Activated CD4-positive, alpha-beta T cell treated with anti-CD3 and anti-CD28 coated beads, Interleukin-2, amount 50 U/mL, for 24 hours (primary cell): ENCODE measurements around the gene IER3.
A peak's percentile ranks its signal among the peaks of the same experiment; 100 is the strongest.
"Not testable (repeated sequence)": the region's sequence is repeated elsewhere in the genome, so short reads cannot be mapped to it uniquely, and the experiment has no call there.

Experiments used
- DNase-seq, 2 donors: peaks; one replicate each; pipeline ENCODE4 v3.0.0-alpha.2; 2020; ENCODE audit warnings: low read depth in 1 of 2, low spot score in 1 of 2

The IER3 gene

GRCh38 chr6:30725713-30726505, 18.4 kb downstream of the IER3 start:
- DNase-seq: no peak

GRCh38 chr6:30724906-30725667, 19.3 kb downstream of the IER3 start:
- DNase-seq: no peak

GRCh38 chr6:30723843-30724741, 20.3 kb downstream of the IER3 start:
- not testable (repeated sequence) for DNase-seq

DNA sequence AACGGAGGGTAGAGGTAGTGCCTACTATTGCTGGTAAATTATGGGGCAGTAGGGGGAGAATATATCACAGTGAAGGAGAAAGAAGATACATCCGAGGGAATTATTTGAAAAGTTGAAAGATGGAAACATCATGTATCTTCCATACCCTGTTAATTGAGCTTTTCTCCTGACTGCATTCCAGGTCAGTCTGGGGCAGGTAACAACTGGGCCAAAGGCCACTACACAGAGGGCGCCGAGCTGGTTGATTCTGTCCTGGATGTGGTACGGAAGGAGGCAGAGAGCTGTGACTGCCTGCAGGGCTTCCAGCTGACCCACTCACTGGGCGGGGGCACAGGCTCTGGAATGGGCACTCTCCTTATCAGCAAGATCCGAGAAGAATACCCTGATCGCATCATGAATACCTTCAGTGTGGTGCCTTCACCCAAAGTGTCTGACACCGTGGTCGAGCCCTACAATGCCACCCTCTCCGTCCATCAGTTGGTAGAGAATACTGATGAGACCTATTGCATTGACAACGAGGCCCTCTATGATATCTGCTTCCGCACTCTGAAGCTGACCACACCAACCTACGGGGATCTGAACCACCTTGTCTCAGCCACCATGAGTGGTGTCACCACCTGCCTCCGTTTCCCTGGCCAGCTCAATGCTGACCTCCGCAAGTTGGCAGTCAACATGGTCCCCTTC, 21.0 kb downstream of the IER3 start:
- DNase-seq: not testable (repeated sequence)

DNA sequence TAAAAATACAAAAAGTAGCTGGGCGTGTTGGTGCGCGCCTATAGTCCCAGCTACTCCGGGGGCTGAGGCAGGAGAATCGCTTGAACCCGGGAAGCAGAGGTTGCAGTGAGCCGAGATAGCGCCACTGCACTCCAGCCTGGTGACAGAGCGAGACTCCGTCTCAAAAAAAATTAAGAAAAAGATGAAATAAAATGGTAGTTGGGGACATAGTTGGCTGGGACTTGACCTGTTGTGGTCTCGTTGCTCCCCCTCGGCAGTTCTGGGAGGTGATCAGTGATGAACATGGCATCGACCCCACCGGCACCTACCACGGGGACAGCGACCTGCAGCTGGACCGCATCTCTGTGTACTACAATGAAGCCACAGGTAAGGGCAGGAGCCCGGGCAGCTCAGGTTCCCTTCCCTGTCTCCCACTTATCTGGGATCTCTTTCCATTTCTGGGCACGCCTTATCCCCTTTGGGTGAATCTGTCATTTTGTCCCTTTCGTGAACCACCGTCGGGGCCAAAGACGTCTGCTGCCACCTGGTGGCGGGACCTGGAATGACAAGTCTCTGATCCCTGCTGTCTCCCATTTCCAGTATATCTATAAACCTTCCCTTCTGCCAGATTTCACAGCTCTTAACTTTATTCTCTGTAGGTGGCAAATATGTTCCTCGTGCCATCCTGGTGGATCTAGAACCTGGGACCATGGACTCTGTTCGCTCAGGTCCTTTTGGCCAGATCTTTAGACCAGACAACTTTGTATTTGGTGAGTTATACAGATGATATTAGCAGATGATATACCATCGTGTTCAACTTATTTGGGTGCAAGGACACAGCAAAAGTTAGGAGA, 21.9 kb downstream of the IER3 start:
- DNase-seq: peak; percentile 81 to 83

- not testable (repeated sequence) for DNase-seq
Observed at GRCh38 chr6:30722025-30722279, 22.4 kb downstream of the IER3 start.

GRCh38 chr6:30721198-30722024, 22.9 kb downstream of the IER3 start:
- DNase-seq: peak; percentile 94

DNA sequence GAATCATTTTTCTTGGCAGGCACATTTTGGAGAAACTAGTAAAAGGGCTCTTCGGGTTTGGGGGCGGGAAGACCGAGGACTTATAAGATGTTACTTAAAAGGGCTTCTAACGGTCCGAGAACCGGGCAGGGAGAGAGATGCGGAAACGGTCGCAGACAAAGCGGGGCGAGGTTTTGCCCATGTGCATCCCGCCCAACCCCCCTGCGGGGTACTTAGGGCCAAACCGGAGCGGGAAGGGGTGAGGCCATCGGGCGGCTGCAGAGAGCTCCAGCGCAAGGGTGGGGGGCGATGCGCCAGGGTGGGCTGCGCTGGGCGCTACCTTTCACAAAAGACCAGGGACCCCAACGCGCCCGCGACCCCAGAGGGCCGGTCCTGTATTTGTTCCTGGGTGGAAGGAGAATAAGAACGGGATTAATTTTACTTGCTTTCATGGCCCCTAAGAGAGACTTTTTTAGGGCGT, 23.6 kb downstream of the IER3 start:
- DNase-seq: peak; percentile 43 to 44

GRCh38 chr6:30719791-30720737, 24.3 kb downstream of the IER3 start, which contains the start of gene TUBB:
TUBB (plus strand) TSS chr6:30720352; CDS start chr6:30720507, 155 bp downstream.
- DNase-seq: peak; percentile 88 to 95

GRCh38 chr6:30719356-30719755, 25.0 kb downstream of the IER3 start:
- no peak for DNase-seq

DNA sequence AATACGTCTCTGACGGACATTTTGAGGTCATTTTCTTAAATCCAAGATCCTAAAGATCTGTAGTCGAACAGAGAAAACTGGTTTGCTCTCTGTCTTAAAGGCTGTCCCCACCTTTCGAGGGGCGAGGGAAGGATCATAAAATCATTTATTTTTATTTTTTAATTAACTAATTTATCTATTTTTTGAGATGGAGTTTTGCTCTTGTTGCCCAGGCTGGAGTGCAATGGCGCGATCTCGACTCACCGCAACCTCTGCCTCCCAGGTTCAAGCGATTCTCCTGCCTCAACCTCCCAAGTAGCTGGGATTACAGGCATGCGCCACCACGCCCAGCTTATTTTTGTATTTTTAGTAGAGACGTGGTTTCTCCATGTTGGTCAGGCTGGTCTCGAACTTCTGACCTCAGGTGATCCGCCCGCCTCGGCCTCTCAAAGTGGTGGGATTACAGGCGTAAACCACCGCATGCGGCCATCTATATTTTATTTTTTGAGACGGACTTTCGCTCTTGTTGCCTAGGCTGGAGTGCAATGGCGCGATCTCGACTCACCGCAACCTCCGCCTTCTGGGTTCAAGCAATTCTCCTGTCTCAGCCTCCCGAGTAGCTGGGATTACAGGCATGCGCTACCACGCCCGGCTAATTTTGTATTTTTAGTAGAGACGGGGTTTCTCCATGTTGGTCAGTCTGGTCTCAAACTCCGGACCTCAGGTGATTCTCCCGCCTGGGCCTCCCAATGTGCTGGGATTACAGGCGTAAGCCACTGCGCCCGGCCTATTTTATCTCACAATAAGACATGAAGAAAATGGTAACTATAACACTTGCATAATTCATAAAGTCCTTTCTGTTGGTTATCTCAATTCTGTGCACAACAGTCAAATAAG, 26.3 kb downstream of the IER3 start:
- not testable (repeated sequence) for DNase-seq

DNA sequence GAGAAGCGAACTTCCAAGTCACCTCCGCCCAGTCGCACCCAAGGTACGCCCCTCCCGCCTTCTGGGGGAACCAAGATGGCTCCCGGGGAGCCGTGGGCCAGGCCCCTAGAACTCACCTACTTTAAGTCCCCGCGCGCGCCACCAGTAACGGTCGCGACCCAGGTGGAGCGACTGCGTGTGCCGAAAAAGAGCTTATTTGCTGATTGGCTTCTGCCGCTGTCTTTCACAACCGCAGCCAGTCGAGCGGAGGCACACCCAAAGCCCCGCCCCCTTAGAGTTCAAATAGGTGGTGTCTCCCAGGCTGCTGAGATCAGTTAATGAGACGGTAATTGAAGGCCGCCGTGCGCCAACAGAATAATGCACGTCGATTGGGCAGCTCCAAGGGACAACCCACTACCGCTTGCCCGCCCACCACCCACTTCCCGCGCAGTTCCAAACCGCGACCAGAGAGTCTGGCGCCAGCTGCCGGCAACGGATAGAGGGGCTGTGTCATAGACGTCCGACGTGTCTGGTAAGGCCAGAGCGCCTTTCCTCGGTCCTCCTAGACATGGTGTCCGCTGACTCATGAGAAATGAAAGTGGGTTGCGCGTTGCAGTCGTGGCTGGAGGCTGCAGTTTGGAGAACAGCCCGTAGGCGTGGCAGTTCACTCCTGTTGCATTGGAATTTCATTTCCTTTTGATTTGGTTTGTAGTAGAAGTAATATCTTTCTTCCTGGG, 27.1 kb downstream of the IER3 start, which contains the start of gene MDC1:
TSS of gene MDC1 (minus strand) at position 153 of the 716 bp plus-strand sequence. CDS start 2,106 bp downstream, outside the sequence.
- DNase-seq: peak; percentile 95 to 99

- no peak for DNase-seq
Observed at GRCh38 chr6:30716879-30717128, 27.5 kb downstream of the IER3 start.

- no peak for DNase-seq
Observed at GRCh38 chr6:30714263-30714662, 30.1 kb downstream of the IER3 start.

- no peak for DNase-seq
Observed at GRCh38 chr6:30712441-30712945, 31.9 kb downstream of the IER3 start.

GRCh38 chr6:30711758-30712380, 32.5 kb downstream of the IER3 start:
- no peak for DNase-seq
